Lower lobe of right lung (tissue), 2 donors: ENCODE results near the gene PPP2R5C. TPM values are rescaled to one million over a fixed set of nuclear protein-coding genes. Genes with fewer than 3 reads are reported as not detected.

Experiments used
- ATAC-seq, 2 donors: fragments of 200-7000 bp; cut with Tn5 transposase; one replicate each; pipeline ENCODE4 v1.9.1; 2020 to 2022; ENCODE audit warnings: mild to moderate bottlenecking in 2 of 2, moderate library complexity in 2 of 2
- DNase-seq: peaks from one replicate; pipeline ENCODE4 v3.0.0-alpha.2; 2020
- H3K27ac ChIP-seq: fragments of 200-600 bp; one replicate; pipeline ENCODE4 v1.8.0; 2022
- H3K27me3 ChIP-seq: fragments of 200-600 bp; one replicate; pipeline ENCODE4 v1.8.0; 2022; ENCODE audit warnings: low read depth
- H3K36me3 ChIP-seq: fragments of 200-600 bp; one replicate; pipeline ENCODE4 v1.8.0; 2022; ENCODE audit warnings: mild to moderate bottlenecking
- H3K4me1 ChIP-seq: fragments of 200-600 bp; one replicate; pipeline ENCODE4 v1.8.0; 2022
- H3K4me3 ChIP-seq: fragments of 200-600 bp; one replicate; pipeline ENCODE4 v1.8.0; 2022; ENCODE audit warnings: mild to moderate bottlenecking
- H3K9me3 ChIP-seq: fragments of 200-600 bp; one replicate; pipeline ENCODE4 v1.8.0; 2022
- CTCF ChIP-seq: fragments of 200-600 bp; IDR thresholded peaks from one replicate; pipeline ENCODE4 v1.8.0; 2022; ENCODE audit warnings: antibody characterized with exemption, mild to moderate bottlenecking
- intact Hi-C: fragments of 100-400 bp; cut with DNase I; formaldehyde crosslinking; loops from one replicate; pipeline ENCODE4 v1.11.0; 2022
- total RNA-seq: library from RNA; stranded (reverse); fragmentation: NEBNext Ultra II Directional; extraction: Animal tissue kit (Norgen Biotek cat#: 25700); gene quantifications from one replicate; pipeline ENCODE4 v1.2.1, GENCODE V29; 2021
- donor health status: DM: no; HTN: yes; CAD: no; lungs with severe emphysema.

PPP2R5C gene
- total RNA-seq, 1 donor from 2014 or later, result 160 TPM

GRCh38 chr14:101875041-101875726 is 113.7 kb downstream of the PPP2R5C start:
- peaks cover 34% of the 10 kb centered on the region for H3K4me1 ChIP-seq
- ATAC-seq, result no peak
- no peak for DNase-seq
- peaks cover 15% of the 10 kb centered on the region for H3K36me3 ChIP-seq
- no peaks in the 10 kb centered on the region for H3K9me3 ChIP-seq
- no peak for TF ChIP-seq CTCF
- no peaks in the 10 kb centered on the region for H3K27me3 ChIP-seq
- peak overlapping the region; percentile 9 for H3K27ac ChIP-seq
- intact Hi-C loops, result no loop called here
- no peak overlapping the region for H3K4me3 ChIP-seq

GRCh38 chr14:101875727-101876554 is 114.4 kb downstream of the PPP2R5C start:
- Histone ChIP-seq H3K4me3 (peak overlapping the region; percentile 11), H3K9me3 (no peaks in the 10 kb centered on the region), H3K4me1 (peaks cover 34% of the 10 kb centered on the region), H3K27ac (peak overlapping the region; percentile 9), H3K27me3 (no peaks in the 10 kb centered on the region), H3K36me3 (peaks cover 15% of the 10 kb centered on the region)
- no peak for ATAC-seq
- intact Hi-C loops, result no loop called here
- DNase-seq, result no peak
- TF ChIP-seq CTCF, result no peak

- ATAC-seq (peak; percentile 78 to 85), DNase-seq (peak; percentile 81)
- intact Hi-C loops, result no loop called here
- Histone ChIP-seq H3K4me3 (peak overlapping the region; percentile 11), H3K27me3 (no peaks in the 10 kb centered on the region), H3K36me3 (peaks cover 17% of the 10 kb centered on the region), H3K9me3 (no peaks in the 10 kb centered on the region), H3K27ac (peak overlapping the region; percentile 9), H3K4me1 (peaks cover 34% of the 10 kb centered on the region)
- no peak for TF ChIP-seq CTCF
Measured at GRCh38 chr14:101876555-101876938, 115.0 kb downstream of the PPP2R5C start.

- H3K4me1 ChIP-seq, result peaks cover 34% of the 10 kb centered on the region
- ATAC-seq (no peak), DNase-seq (no peak)
- no peak overlapping the region for H3K4me3 ChIP-seq
- no peak for TF ChIP-seq CTCF
- peak overlapping the region; percentile 59 for H3K27ac ChIP-seq
- H3K9me3 ChIP-seq, result no peaks in the 10 kb centered on the region
- intact Hi-C loops, result no loop called here
- H3K36me3 ChIP-seq, result peaks cover 29% of the 10 kb centered on the region
- H3K27me3 ChIP-seq, result no peaks in the 10 kb centered on the region
Measured at GRCh38 chr14:101877766-101878165, 116.3 kb downstream of the PPP2R5C start.

GRCh38 chr14:101878211-101878821 is 116.8 kb downstream of the PPP2R5C start:
- no peak for TF ChIP-seq CTCF
- peaks cover 34% of the 10 kb centered on the region for H3K36me3 ChIP-seq
- H3K27ac ChIP-seq, result peak overlapping the region; percentile 59
- H3K9me3 ChIP-seq, result no peaks in the 10 kb centered on the region
- no peak overlapping the region for H3K4me3 ChIP-seq
- intact Hi-C loops, result no loop called here
- no peak for DNase-seq
- ATAC-seq, result no peak
- H3K4me1 ChIP-seq, result peaks cover 34% of the 10 kb centered on the region
- no peaks in the 10 kb centered on the region for H3K27me3 ChIP-seq
